H1 (cell line): ENCODE data around the gene ARPC4. TPM values are rescaled to one million over a fixed set of nuclear protein-coding genes. Genes with fewer than 3 reads are reported as not detected.

Experiments used
- CTCF ChIA-PET: fragments of 300-600 bp; sonication (Branson Sonifier 250); formaldehyde crosslinking; loops from one replicate; lab custom pipeline; 2021; ENCODE audit not compliant: partially characterized antibody; lab: Charles Lee
- POLR2A ChIA-PET: fragments of 300-600 bp; sonication (Branson Sonifier 250); formaldehyde crosslinking; loops from one replicate; lab custom pipeline; 2021; ENCODE audit warnings: inconsistent platforms; ENCODE audit not compliant: partially characterized antibody; lab: Charles Lee
- DNase-seq, 2 experiments: peaks; one replicate each; pipeline versions ENCODE4 v3.0.0 to v3.0.0-alpha.2; 2010 to 2022; ENCODE audit warnings: low spot score in 2 of 2, low read depth in 1 of 2, mixed read lengths in 1 of 2
- FAIRE-seq: peaks from 2 replicates; lab custom pipeline; 2011; peaks lifted over from hg19 to GRCh38; lab: Jason Lieb, UNC
- H2AFZ ChIP-seq: 2 replicates; pipeline ENCODE4 v1.8.1; 2012; ENCODE audit warnings: low read length, inconsistent platforms
- H2AK5ac ChIP-seq: 2 replicates; pipeline ENCODE4 v1.6.1; 2013; ENCODE audit warnings: low read depth, low read length
- H2BK120ac ChIP-seq: replicated peaks from 2 replicates; pipeline ENCODE3; 2013; ENCODE audit warnings: low read depth, low read length, inconsistent platforms
- H2BK12ac ChIP-seq: 2 replicates; pipeline ENCODE4 v1.6.1; 2013; ENCODE audit warnings: low read depth, low read length
- H2BK15ac ChIP-seq: 2 replicates; pipeline ENCODE4 v1.6.1; 2013; ENCODE audit warnings: low read length
- H2BK20ac ChIP-seq: 2 replicates; pipeline ENCODE4 v1.6.1; 2013; ENCODE audit warnings: low read length
- H2BK5ac ChIP-seq: 2 replicates; pipeline ENCODE4 v1.6.1; 2013; ENCODE audit warnings: low read depth, low read length
- H3K14ac ChIP-seq: 2 replicates; pipeline ENCODE4 v1.6.1; 2013; ENCODE audit warnings: inconsistent platforms; ENCODE audit not compliant: insufficient read length
- H3K18ac ChIP-seq: 2 replicates; pipeline ENCODE4 v1.6.1; 2013; ENCODE audit warnings: low read length; ENCODE audit errors: extremely low read depth
- H3K23ac ChIP-seq: 2 replicates; pipeline ENCODE4 v1.6.1; 2013; ENCODE audit warnings: inconsistent platforms; ENCODE audit not compliant: insufficient read length
- H3K23me2 ChIP-seq: 2 replicates; pipeline ENCODE4 v1.6.1; 2013; ENCODE audit warnings: low read depth, low read length
- H3K27ac ChIP-seq: 2 replicates; pipeline ENCODE4 v1.6.1; 2011; ENCODE audit warnings: low read depth, low read length, inconsistent platforms
- H3K27me3 ChIP-seq, 4 experiments: replicated peaks in 1 of 4; 1 replicate in 1 of 4; 2 replicates in 3 of 4; pipeline versions ENCODE4 v1.6.1 to v1.8.1; 2011 to 2013; ENCODE audit warnings: low read length in 3 of 4, mild to moderate bottlenecking in 3 of 4, inconsistent platforms in 2 of 4, mixed read lengths in 2 of 4, moderate library complexity in 1 of 4; ENCODE audit not compliant: control insufficient read depth in 3 of 4, insufficient read depth in 3 of 4; ENCODE audit errors: extremely low read depth in 1 of 4
- H3K36me3 ChIP-seq, 4 experiments: 2 replicates each; pipeline versions ENCODE4 v1.6.1 to v1.8.1; 2011 to 2013; ENCODE audit warnings: mild to moderate bottlenecking in 4 of 4, low read length in 3 of 4, moderate library complexity in 2 of 4, control low read depth in 1 of 4, inconsistent platforms in 1 of 4; ENCODE audit not compliant: insufficient read depth in 4 of 4, control insufficient read depth in 2 of 4
- H3K4ac ChIP-seq: replicated peaks from 2 replicates; pipeline ENCODE3; 2013; ENCODE audit warnings: low read length, low read depth, mixed read lengths, inconsistent platforms; ENCODE audit not compliant: insufficient read length
- H3K4me1 ChIP-seq, 4 experiments: replicated peaks in 1 of 4; 1 replicate in 1 of 4; 2 replicates in 3 of 4; pipeline versions ENCODE4 v1.6.1 to v1.8.1; 2011 to 2013; ENCODE audit warnings: low read length in 3 of 4, inconsistent platforms in 2 of 4, mixed read lengths in 1 of 4; ENCODE audit not compliant: insufficient read depth in 4 of 4, control insufficient read depth in 3 of 4
- H3K4me2 ChIP-seq, 2 experiments: 2 replicates each; pipeline versions ENCODE4 v1.6.1 to v1.8.1; 2011 to 2013; ENCODE audit warnings: low read depth in 2 of 2, low read length in 2 of 2, control low read depth in 1 of 2, inconsistent platforms in 1 of 2, mild to moderate bottlenecking in 1 of 2; ENCODE audit not compliant: insufficient read depth in 1 of 2
- H3K4me3 ChIP-seq, 4 experiments: fragments of 200-600, 300-600 bp in 1 of 4; sonication (generic), shearing (Covaris generic), sonication (Bioruptor Twin) in 1 of 4; 2 replicates each; pipeline versions ENCODE4 v1.5.1 to v1.8.1; 2011 to 2016; ENCODE audit warnings: low read length in 4 of 4, low read depth in 3 of 4, control low read depth in 2 of 4, inconsistent platforms in 2 of 4, mild to moderate bottlenecking in 2 of 4, mixed read lengths in 1 of 4, moderate library complexity in 1 of 4; ENCODE audit not compliant: insufficient read depth in 2 of 4; ENCODE audit errors: extremely low read depth in 1 of 4
- H3K56ac ChIP-seq: replicated peaks from 2 replicates; pipeline ENCODE3; 2013; ENCODE audit warnings: low read depth, mild to moderate bottlenecking, mixed read lengths, low read length, inconsistent platforms; ENCODE audit not compliant: insufficient read length
- H3K79me1 ChIP-seq: 2 replicates; pipeline ENCODE4 v1.6.1; 2013; ENCODE audit warnings: low read depth, low read length, control low read depth
- H3K79me2 ChIP-seq, 2 experiments: 2 replicates each; pipeline versions ENCODE4 v1.6.1 to v1.8.1; 2012 to 2013; ENCODE audit warnings: low read length in 2 of 2, mild to moderate bottlenecking in 2 of 2, inconsistent platforms in 1 of 2; ENCODE audit not compliant: insufficient read depth in 2 of 2, control insufficient read depth in 1 of 2
- H3K9ac ChIP-seq, 4 experiments: replicated peaks in 1 of 4; 1 replicate in 1 of 4; 2 replicates in 3 of 4; pipeline versions ENCODE4 v1.6.1 to v1.8.1; 2011 to 2013; ENCODE audit warnings: low read depth in 3 of 4, low read length in 3 of 4, control low read depth in 2 of 4, mild to moderate bottlenecking in 2 of 4, moderate library complexity in 2 of 4, inconsistent platforms in 1 of 4; ENCODE audit errors: extremely low read depth in 1 of 4
- H3K9me3 ChIP-seq, 2 experiments: 2 replicates each; pipeline versions ENCODE4 v1.6.1 to v1.8.1; 2012 to 2013; ENCODE audit warnings: mild to moderate bottlenecking in 2 of 2, moderate library complexity in 2 of 2, control low read depth in 1 of 2, inconsistent platforms in 1 of 2, low read depth in 1 of 2, low read length in 1 of 2, mixed read lengths in 1 of 2; ENCODE audit not compliant: insufficient read depth in 2 of 2
- H4K20me1 ChIP-seq, 2 experiments: replicated peaks in 1 of 2; 2 replicates each; pipeline versions ENCODE3 to v1.8.1; 2011 to 2013; ENCODE audit warnings: inconsistent platforms in 2 of 2, low read length in 2 of 2, mild to moderate bottlenecking in 1 of 2; ENCODE audit not compliant: insufficient read depth in 2 of 2, control insufficient read depth in 1 of 2
- H4K5ac ChIP-seq: 2 replicates; pipeline ENCODE4 v1.6.1; 2013; ENCODE audit warnings: low read length, low read depth, mixed read lengths, inconsistent platforms; ENCODE audit not compliant: insufficient read length
- H4K8ac ChIP-seq: 2 replicates; pipeline ENCODE4 v1.8.0; 2013; ENCODE audit warnings: mild to moderate bottlenecking, moderate library complexity, low read length, inconsistent platforms; ENCODE audit not compliant: insufficient read depth; ENCODE audit errors: extremely low read depth
- H4K91ac ChIP-seq: replicated peaks from 2 replicates; pipeline ENCODE3; 2013; ENCODE audit warnings: low read length, mixed read lengths, inconsistent platforms; ENCODE audit not compliant: insufficient read length
- GTF2F1 ChIP-seq: IDR thresholded peaks from 2 replicates; pipeline ENCODE4 v1.6.1; 2012; ENCODE audit warnings: low read depth, low read length, improper control_type of control experiment, borderline replicate concordance
- JUN ChIP-seq: IDR thresholded peaks from 2 replicates; pipeline ENCODE4 v1.6.1; 2011; ENCODE audit warnings: low read depth, mild to moderate bottlenecking, improper control_type of control experiment, low read length
- RNF2 ChIP-seq: fragments of 200-900, 300-1000 bp; sonication (generic); IDR thresholded peaks from 2 replicates; pipeline ENCODE4 v1.7.1; 2016; ENCODE audit warnings: borderline replicate concordance, low read depth, mild to moderate bottlenecking, antibody characterized with exemption, low read length; ENCODE audit not compliant: poor library complexity, severe bottlenecking; ENCODE audit errors: missing control alignments
- SIN3A ChIP-seq, 2 experiments: IDR thresholded peaks in 1 of 2; conservative IDR thresholded peaks in 1 of 2; 2 replicates each; pipeline ENCODE4 v1.6.1; 2011 to 2012; ENCODE audit warnings: low read length in 2 of 2, improper control_type of control experiment in 1 of 2, low read depth in 1 of 2, mild to moderate bottlenecking in 1 of 2
- SIRT6 ChIP-seq: IDR thresholded peaks from one replicate; pipeline ENCODE4 v1.7.1; 2012; ENCODE audit warnings: low read length, inconsistent platforms
- WGBS, 2 experiments: shearing (Covaris generic) in 1 of 2; methylation state at CpG; one replicate each; pipeline versions ENCODE4 v1.1.6 to v1.1.7; 2013 to 2015; ENCODE audit warnings: low lambda C conversion rate in 2 of 2, mixed read lengths in 2 of 2, inconsistent platforms in 1 of 2, low coverage in 1 of 2, missing lambda C conversion rate in 1 of 2; ENCODE audit not compliant: insufficient replicate concordance in 2 of 2, insufficient coverage in 1 of 2, insufficient read length in 1 of 2; ENCODE audit errors: extremely low coverage in 1 of 2, missing lambda C conversion rate in 1 of 2; 5-methylcytosine and 5-hydroxymethylcytosine counted together
- polyA plus RNA-seq, 7 experiments: library from polyadenylated mRNA; depleted of rRNA in 3 of 7; stranded (reverse) in 5 of 7; unstranded in 2 of 7; fragments of >200 nt in 5 of 7; fragments of 200-250 nt in 2 of 7; gene quantifications; 1 replicate in 5 of 7; 2 replicates in 1 of 7; 4 replicates in 1 of 7; pipeline versions ENCODE4 v1.2.1 to v1.2.3, GENCODE V29; 2011 to 2013; ENCODE audit warnings: missing spikeins in 2 of 7, mixed read lengths in 2 of 7
- total RNA-seq: library from RNA; stranded (reverse); fragmentation: NEBNext Ultra II Directional; extraction: Animal tissue kit (Norgen Biotek cat#: 25700); gene quantifications from 2 replicates; pipeline ENCODE4 v1.2.1, GENCODE V29; 2021

Gene ARPC4
- total and polyA plus RNA-seq, 2 of the 8 experiments (the other 6 are each of a cell fraction or from before 2014, with no cell fraction given): 138 to 154 TPM

GRCh38 chr3:9762871-9763270 is 30.0 kb upstream of the ARPC4 start:
- no peaks in the 10 kb centered on the region for H3K23me2 ChIP-seq
- CTCF ChIA-PET: interaction anchor here (1.0 to 1.4 kb wide), 2 partner anchors 25 to 35 kb away, joined by 3 to 4 read pairs; no protein-coding TSS in a partner anchor
- no peak overlapping the region for H2BK12ac ChIP-seq
- FAIRE-seq: no peak
- no peak overlapping the region for H3K18ac ChIP-seq
- no peaks in the 10 kb centered on the region for H3K79me1 ChIP-seq
- H3K4me3 ChIP-seq: no peak overlapping the region
- no peaks in the 10 kb centered on the region for H3K79me2 ChIP-seq
- H3K14ac ChIP-seq: no peak overlapping the region
- H3K36me3 ChIP-seq: peaks cover 0 to 13% (median 2%) of the 10 kb centered on the region in 4 experiments; a peak in 4 of 8 replicates
- no peak overlapping the region for H3K23ac ChIP-seq
- no peak overlapping the region for H4K5ac ChIP-seq
- H3K4me2 ChIP-seq: no peak overlapping the region
- 89% methylated on average over 8 of the region's 8 CpGs; no CpG with 5 or more reads in 1 of the 2 experiments for WGBS, 2 experiments
- H4K91ac ChIP-seq: no peak overlapping the region
- H3K27ac ChIP-seq: no peak overlapping the region
- no peaks in the 10 kb centered on the region; a peak in 3 of 7 replicates for H3K27me3 ChIP-seq
- H2AK5ac ChIP-seq: no peak overlapping the region
- H2BK5ac ChIP-seq: no peak overlapping the region
- POLR2A ChIA-PET: interaction anchor here (0.6 to 4.1 kb wide), 9 partner anchors 10 to 248 kb away, joined by 3 to 31 read pairs (median 3); partner anchors contain the start of gene OGG1
- no peak overlapping the region for H2BK15ac ChIP-seq
- no peak overlapping the region for H4K8ac ChIP-seq
- no peak overlapping the region for H3K4ac ChIP-seq
- no peak overlapping the region for H2BK20ac ChIP-seq
- peaks cover 0 to 7% of the 10 kb centered on the region in 2 experiments for H4K20me1 ChIP-seq
- no peak for TF ChIP-seq SIRT6
- no peak for TF ChIP-seq JUN
- TF ChIP-seq GTF2F1: no peak
- TF ChIP-seq SIN3A (conservative IDR thresholded peaks at IDR 0.05 in 1 of 2, IDR thresholded peaks at IDR 0.05 in 1 of 2; ENCODE audit: low read depth in 1 of 2, low read length in 2 of 2): no peak
- no peak for TF ChIP-seq RNF2
- H3K9me3 ChIP-seq: no peaks in the 10 kb centered on the region
- no peak for DNase-seq
- H3K4me1 ChIP-seq: peaks cover 0 to 7% (median 0%) of the 10 kb centered on the region in 4 experiments; a peak in 1 of 7 replicates
- H2AFZ ChIP-seq: no peak overlapping the region
- no peak overlapping the region for H3K56ac ChIP-seq
- H3K9ac ChIP-seq: no peak overlapping the region
- H2BK120ac ChIP-seq: no peak overlapping the region
